Measurements from ENCODE around the gene ERICH6B.

GRCh38 chr13:45565331-45565730 is 50.2 kb downstream of the ERICH6B start:
- TF ChIP-seq NANOG (IDR thresholded peaks at IDR 0.05; ENCODE audit: borderline replicate concordance) (no peak), CTCF (conservative IDR thresholded peaks at IDR 0.05; ENCODE audit: low read depth in 2 of 2) (no peak)
